Fibroblast of villous mesenchyme (primary cell): ENCODE measurements around the gene CLCC1. TPM values are rescaled to one million over a fixed set of nuclear protein-coding genes. Genes with fewer than 3 reads are reported as not detected.

Experiments
- DNase-seq: peaks from one replicate; pipeline ENCODE4 v3.0.0-alpha.2; 2010; ENCODE audit warnings: low read depth
- H3K4me3 ChIP-seq: 2 replicates; pipeline ENCODE4 v1.5.1; 2011; ENCODE audit warnings: low read depth, mild to moderate bottlenecking, low read length
- CTCF ChIP-seq: IDR thresholded peaks from 2 replicates; pipeline ENCODE4 v1.5.1; 2012; ENCODE audit warnings: low read depth, mild to moderate bottlenecking, low read length; ENCODE audit not compliant: insufficient read depth
- small RNA-seq: library from RNA; depleted of rRNA; stranded (forward); fragments of <200 nt; gene quantifications from one replicate; pipeline ENCODE3, GENCODE V24; 2012
- total RNA-seq: library from RNA; depleted of rRNA; stranded (reverse); fragments of >200 nt; gene quantifications from 2 replicates; pipeline ENCODE4 v1.2.3, GENCODE V29; 2012

CLCC1 gene
- total RNA-seq, 1 donor, result 41.9 TPM

GRCh38 chr1:108925920-108926319 is 37.4 kb downstream of the CLCC1 start:
- TF ChIP-seq CTCF, result no peak
- H3K4me3 ChIP-seq, result no peak overlapping the region
- no peak for DNase-seq

DNA sequence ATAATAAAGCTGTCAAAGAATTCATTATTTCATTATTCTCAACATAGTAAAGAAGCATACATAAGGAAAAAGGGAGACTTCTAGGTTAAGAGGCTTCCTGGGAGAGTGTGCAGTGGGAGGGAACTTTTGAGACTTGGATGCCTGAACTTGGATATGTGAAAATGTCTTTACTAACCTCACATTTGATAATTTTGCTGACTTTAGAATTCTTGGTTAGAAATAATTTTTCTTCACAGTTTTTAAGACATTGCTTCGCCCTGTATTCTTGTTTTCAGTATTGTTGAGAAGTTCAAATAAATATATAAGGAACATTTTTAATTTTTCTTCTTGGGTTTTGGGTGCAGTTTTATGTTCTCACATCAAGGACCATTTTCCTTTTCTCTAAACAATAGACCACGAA is 46.5 kb downstream of the CLCC1 start:
- DNase-seq, result no peak
- no peak for TF ChIP-seq CTCF

More for the DNA sequence above, 46.5 kb downstream of the CLCC1 start:
- no peak overlapping the region for H3K4me3 ChIP-seq

Small RNA genes lying within 50 kb of the gene (small RNA-seq; reads per million reads assigned to genes)
- gene BX679664.2, result not detected

Other genes with a start within 250 kb of the CLCC1 start
- gene STXBP3, start 216.8 kb downstream of the CLCC1 start, total RNA-seq, result 39.9 and 79.5 TPM in 2 replicates
- 0.86 and 1.6 TPM in 2 replicates for gene AKNAD1, start 106.4 kb downstream of the CLCC1 start, total RNA-seq
- 24.2 and 35.0 TPM in 2 replicates for gene GPSM2, start 86.5 kb downstream of the CLCC1 start, total RNA-seq
- 16.4 and 25.5 TPM in 2 replicates for gene WDR47, start 78.6 kb upstream of the CLCC1 start, total RNA-seq
- 82.5 and 117 TPM in 2 replicates for gene TAF13, start 112.5 kb upstream of the CLCC1 start, total RNA-seq
- gene TMEM167B, start 127.3 kb upstream of the CLCC1 start, total RNA-seq, result 22.2 and 28.1 TPM in 2 replicates
- gene ELAPOR1, start 150.6 kb upstream of the CLCC1 start, total RNA-seq, result 0.43 and 0.64 TPM in 2 replicates